ENCODE measurements around the gene CHP2. TPM values are rescaled to one million over a fixed set of nuclear protein-coding genes. Genes with fewer than 3 reads are reported as not detected.

CHP2 gene
- total and polyA plus RNA-seq, 7 donors = 0.28 to 385 (median 174) TPM; not detected in 3

GRCh38 chr16:23781176-23781575 is 26.4 kb downstream of the CHP2 start:
- Histone ChIP-seq H3K4me1 (peaks cover 0 to 10% (median 2%) of the 10 kb centered on the region in 4 donors), H3K27me3 (peaks cover 0 to 10% (median 0%) of the 10 kb centered on the region in 3 donors), H3K9me3 (no peaks in the 10 kb centered on the region), H3K36me3 (no peaks in the 10 kb centered on the region), H3K27ac (no peak overlapping the region), H3K4me3 (no peak overlapping the region)
- WGBS, 2 donors = 27 to 62% methylated on average over 1 of the region's 1 CpG
- intact Hi-C loops (cut with DNase I) = no loop called here
- TF ChIP-seq CTCF (IDR thresholded peaks at IDR 0.05) = no peak
- no peak for TF ChIP-seq POLR2A (IDR thresholded peaks at IDR 0.05)
- no peak for TF ChIP-seq POLR2AphosphoS5 (IDR thresholded peaks at IDR 0.05)
- no peak for TF ChIP-seq EP300 (IDR thresholded peaks at IDR 0.05)
- DNase-seq = no peak

GRCh38 chr16:23784811-23785447 is 30.1 kb downstream of the CHP2 start:
- H3K9me3 ChIP-seq = no peaks in the 10 kb centered on the region
- H3K4me1 ChIP-seq = peaks cover 0 to 10% (median 2%) of the 10 kb centered on the region in 4 donors
- 88 to 89% methylated on average over 4 of the region's 4 CpGs for WGBS, 2 donors
- peaks cover 0 to 10% (median 0%) of the 10 kb centered on the region in 3 donors for H3K27me3 ChIP-seq
- no peak for DNase-seq
- TF ChIP-seq EP300 (IDR thresholded peaks at IDR 0.05) = no peak
- TF ChIP-seq POLR2AphosphoS5 (IDR thresholded peaks at IDR 0.05) = no peak
- TF ChIP-seq CTCF (IDR thresholded peaks at IDR 0.05) = no peak
- TF ChIP-seq POLR2A (IDR thresholded peaks at IDR 0.05) = no peak
- intact Hi-C loops (cut with DNase I) = no loop called here
- H3K27ac ChIP-seq = no peak overlapping the region
- no peak overlapping the region for H3K4me3 ChIP-seq
- H3K36me3 ChIP-seq = no peaks in the 10 kb centered on the region

- Histone ChIP-seq H3K36me3 (no peaks in the 10 kb centered on the region), H3K4me3 (no peak overlapping the region), H3K27ac (no peak overlapping the region), H3K4me1 (peaks cover 0 to 11% (median 0%) of the 10 kb centered on the region in 4 donors), H3K9me3 (no peaks in the 10 kb centered on the region), H3K27me3 (peaks cover 0 to 10% (median 0%) of the 10 kb centered on the region in 3 donors)
- 94 to 96% methylated on average over 4 of the region's 4 CpGs for WGBS, 2 donors
- TF ChIP-seq CTCF (IDR thresholded peaks at IDR 0.05) (no peak), POLR2AphosphoS5 (IDR thresholded peaks at IDR 0.05) (no peak), POLR2A (IDR thresholded peaks at IDR 0.05) (no peak), EP300 (IDR thresholded peaks at IDR 0.05) (no peak)
- intact Hi-C loops (cut with DNase I) = no loop called here
- no peak for DNase-seq
Measured at GRCh38 chr16:23785842-23786241, 31.0 kb downstream of the CHP2 start.

GRCh38 chr16:23786964-23787561 is 32.2 kb downstream of the CHP2 start:
- Histone ChIP-seq H3K9me3 (no peaks in the 10 kb centered on the region), H3K27me3 (peaks cover 0 to 10% (median 0%) of the 10 kb centered on the region in 3 donors), H3K36me3 (no peaks in the 10 kb centered on the region), H3K4me3 (no peak overlapping the region), H3K27ac (no peak overlapping the region), H3K4me1 (peaks cover 0 to 9% (median 0%) of the 10 kb centered on the region in 4 donors)
- DNase-seq = no peak
- no peak for TF ChIP-seq CTCF (IDR thresholded peaks at IDR 0.05)
- no peak for TF ChIP-seq POLR2A (IDR thresholded peaks at IDR 0.05)
- TF ChIP-seq EP300 (IDR thresholded peaks at IDR 0.05) = no peak
- TF ChIP-seq POLR2AphosphoS5 (IDR thresholded peaks at IDR 0.05) = no peak
- intact Hi-C loops (cut with DNase I) = no loop called here
- WGBS, 2 donors = 59 to 88% methylated on average over 6 of the region's 6 CpGs

Measured in sigmoid colon (tissue), 7 donors.